ENCODE measurements around the gene ALPP.
"Not testable (repeated sequence)": the region's sequence is repeated elsewhere in the genome, so short reads cannot be mapped to it uniquely, and the experiment has no call there.

The ALPP gene

DNA sequence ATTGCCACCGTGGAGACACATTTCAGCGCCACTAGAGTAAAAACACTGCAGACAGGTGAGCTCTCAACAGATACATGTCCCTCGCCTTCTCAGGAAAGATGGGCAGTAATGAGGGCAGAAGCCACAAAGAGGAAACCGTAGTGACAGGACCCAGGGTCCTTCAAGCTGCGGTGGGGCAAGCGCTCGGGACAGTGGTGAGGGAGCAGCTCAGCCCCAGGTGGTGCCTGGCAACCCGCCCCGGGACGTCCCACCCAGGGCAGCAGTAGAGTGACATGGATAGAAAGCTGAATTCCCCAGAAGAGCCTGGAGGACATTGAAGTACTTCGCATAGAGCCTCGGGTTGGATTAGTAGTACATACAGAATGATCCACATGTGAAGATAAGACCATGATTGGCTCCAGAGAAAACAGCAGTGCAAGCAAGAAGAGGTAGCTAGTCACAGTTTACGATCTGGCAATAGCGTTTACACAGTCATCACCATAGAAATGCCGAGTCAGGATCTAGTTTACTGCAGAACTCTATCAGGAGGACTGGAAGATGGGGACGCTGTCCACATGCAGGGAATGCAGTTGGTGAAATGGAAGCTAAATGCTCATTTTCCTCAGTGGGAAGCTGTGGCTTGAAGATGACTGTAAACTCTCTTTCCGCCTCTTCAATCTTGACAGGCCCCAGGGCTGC, 37.4 kb upstream of the ALPP start:
- DNase-seq: no peak

DNA sequence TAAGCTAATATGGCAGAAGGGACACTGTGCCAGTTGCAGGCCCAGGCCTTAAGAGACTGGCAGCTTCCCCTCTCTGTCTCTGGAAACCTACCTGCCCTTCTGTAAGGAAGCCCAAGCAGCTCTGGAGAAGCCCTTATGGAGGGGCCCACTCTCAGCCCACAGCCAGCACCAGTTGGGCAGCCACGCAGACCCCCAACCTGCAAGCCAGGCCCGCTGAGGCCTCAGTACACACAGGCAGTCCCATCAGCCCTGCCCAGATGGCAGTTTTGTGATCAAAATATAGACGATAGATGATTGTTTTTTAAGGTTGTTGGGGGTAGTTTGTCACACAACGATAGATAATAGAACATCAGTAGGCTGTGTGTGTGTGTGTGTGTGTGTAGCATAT, 36.8 kb upstream of the ALPP start:
- DNase-seq: no peak

DNA sequence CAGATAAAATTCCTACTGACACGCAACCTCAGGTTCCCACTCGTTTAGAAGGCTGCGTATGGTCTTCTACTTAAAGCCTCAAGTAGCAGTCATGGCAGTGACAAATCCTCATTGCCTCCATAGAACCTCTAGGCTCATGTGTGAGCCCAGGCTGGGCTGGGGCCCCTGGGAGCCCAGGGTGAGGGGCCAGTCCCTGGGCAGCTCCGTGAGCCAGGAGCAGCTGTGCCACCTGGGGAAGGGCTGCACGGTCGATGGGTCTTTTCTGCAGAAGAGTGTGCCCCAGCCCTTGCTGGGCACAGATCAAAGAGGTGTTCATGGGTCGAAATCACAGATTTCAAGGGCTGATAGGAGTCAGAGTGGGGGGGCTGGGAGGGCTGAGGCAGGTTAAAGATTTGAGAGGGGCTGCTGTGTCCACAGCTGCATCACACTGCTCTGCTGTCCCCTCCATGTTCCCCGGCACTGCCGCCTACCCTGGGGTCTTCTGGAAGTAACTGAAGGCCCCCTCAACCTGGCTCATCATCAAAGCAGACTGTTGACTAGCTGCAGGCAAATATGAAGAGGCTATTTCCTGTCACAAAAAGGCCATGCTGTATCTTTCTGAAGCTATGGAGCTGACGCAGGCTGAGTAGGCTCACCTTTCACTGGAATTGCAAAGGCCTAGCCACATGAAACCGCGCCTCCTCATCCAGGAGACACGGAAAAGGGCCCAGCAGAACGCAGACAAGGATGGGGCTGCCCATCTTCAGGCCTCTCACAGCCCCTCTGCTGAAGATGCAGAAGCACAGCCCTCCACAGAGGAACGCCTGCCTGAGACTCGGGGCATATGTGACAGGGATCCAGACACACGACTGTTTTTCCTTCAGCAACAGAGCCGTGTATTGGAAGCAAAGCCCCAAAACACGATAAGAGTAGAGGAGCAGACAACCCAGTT, 35.7 kb upstream of the ALPP start:
- DNase-seq: no peak

DNA sequence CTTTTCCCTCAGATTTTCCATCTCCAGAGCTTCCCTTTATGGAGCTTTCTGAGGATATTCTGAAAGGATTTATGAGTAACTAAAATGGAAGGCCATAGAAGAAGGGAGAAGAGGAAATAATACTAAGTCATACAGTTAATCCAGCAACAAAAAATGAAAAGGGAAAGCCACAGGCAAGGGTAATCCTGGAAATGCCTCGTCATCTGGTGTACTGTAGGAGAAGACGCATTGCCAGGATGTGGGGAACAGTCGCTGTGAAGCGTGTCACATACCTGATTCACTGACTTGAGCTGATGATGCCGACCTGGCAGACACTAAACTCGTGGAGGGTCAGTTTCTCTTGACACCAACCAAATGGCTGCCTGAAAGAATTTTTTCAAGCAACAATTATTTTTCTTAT, 34.7 kb upstream of the ALPP start:
- no peak for DNase-seq

DNA sequence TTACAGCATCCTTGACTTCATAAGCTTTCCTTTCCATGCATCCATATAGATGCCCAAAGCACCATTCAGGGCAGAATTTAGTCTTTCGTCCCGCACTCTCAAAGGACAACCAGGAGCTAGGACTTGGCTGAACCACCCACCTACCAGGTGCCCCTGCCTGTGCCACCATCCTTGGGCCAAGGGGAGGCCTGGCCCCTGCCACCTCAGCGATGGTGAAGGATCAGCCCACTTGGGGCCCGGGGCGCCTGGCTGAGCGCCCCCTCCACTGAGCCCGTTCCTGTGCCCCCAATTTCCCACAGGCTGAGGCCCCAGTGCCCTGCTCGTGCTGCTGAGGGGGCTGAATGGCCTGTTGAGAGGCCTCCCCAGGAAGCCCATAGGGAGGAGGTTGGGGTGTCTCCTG, 33.3 kb upstream of the ALPP start:
- DNase-seq: no peak

DNA sequence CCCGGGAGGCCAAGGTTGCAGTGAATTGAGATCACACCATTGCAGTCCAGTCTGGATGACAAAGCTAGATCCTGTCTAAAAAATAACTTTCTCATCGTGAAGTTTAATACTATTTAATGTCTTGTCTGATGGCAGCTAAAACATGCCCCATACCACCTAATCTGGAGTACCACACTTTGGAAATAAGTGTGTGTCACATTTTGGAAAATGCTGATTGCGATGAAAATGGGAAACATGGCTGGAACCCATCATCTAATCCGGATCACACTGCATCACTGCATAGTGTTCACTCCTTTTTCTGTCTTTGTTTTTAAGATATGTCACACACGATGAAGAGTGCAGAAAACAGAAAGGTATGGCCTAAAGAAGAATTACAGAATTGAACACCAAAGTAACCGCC, 31.2 kb upstream of the ALPP start:
- no peak for DNase-seq

DNA sequence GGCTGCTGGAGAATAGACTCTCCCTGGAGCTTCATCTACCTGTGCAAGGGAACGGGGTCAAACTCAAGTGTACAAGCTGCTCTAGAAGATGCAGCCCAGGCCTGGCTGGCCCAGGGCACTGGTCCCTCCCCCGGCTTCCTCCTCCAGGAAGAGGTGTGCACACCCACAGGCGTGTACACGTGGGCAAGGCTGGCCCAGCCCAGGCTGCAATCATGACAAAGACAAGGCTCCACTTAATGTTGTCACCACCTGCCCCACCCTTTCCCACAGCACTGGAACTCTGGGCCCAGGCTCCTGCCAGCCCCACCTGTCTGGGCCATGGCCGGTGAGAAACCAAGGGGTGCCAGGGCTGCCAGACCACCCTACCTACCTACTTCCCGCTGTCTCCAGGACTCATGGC, 29.6 kb upstream of the ALPP start:
- DNase-seq: no peak

DNA sequence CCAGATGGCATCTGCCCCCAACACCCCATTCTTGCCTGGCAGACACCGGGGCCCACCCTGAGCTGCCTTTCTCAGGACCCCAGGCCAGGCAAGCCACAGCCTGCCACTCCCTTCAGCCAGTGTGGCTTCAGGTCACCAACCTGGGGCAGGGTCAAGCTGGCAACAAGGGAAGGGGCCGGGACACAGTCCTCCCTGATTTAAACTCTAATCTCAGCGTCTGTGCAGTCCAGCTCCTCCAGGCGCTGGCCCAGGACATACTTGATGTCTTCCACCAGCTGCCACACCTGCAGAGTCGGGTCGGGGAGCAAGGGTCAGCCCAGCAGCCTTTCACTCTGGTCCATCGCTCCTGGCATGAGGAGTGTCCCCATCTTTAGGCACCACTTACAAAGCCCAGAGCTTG, 29.0 kb upstream of the ALPP start:
- no peak for DNase-seq

DNA sequence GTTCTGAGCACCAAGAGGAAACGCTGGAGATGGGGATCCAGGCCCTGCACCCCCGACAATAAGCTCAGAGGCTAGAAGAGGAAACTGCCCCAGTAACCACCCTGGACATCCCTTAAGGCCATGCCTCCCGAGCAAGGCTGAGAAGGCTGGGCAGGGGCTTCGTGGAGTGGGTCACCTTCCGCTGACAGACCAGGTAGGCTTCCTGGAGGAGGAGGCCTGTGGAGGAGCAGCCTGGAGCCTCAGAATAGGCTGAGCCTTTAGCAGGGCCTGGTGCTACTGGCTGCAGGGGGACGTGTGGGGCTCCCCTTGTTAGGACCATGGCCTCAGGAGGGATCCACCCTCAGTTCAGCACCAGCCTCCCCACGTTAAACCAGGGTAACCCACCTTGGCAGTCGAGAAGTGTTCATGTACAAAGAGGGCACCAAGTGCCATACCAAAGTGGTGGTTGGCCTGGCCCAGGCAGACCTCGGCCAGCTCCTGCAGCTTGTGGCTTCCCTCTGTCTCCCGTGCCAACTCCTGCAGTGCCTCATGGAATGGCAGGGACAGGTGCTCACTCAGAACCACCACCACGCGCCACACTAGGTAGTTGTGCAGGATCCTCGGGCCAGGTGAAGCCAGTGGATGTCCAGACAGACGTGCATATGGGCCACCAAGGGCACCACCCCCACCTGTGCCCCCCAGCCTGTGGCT, 28.5 kb upstream of the ALPP start:
- DNase-seq: no peak

DNA sequence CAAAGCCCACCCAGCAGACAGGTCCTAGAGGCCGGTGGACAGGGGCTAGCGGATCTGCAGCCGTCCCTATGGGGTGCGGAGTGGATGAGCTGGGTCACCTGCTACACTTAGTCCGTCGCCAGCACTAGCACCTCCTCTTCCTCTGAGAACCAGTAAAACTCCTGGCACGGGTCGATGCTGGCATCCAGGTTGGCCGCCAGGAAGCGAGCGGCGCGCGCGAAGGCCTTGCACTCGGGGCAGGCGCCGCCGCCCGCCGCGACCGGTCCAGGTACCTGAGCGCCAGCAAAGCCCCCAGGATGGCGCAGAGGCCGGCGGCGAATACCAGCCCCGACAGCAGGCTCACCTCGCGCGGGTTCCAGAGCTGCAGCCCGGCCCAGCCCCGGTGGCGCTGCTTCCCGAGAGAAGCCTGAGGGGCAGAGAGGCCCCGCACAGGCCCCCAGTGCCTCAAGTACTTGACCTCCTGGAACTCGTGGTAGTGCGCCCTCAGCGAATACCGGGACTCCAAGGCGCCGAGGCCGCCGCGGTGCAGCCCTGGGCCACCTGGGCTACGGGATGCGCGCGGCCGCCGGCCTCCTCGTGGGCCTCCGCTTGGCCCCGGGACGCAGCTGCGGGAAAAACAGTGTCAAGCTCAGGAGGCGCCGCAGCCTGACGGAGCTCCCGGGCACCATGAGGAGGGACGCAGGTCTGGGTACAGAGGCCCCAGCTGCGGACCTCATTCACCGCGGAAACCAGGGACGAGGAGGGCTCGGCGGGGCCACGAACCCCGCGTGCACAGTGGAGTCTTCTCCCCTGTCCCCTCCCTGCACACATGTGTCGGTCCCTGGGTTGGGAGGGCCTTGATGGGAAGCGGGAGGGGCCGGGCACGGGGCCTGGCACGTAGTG, 27.5 kb upstream of the ALPP start:
- no peak for DNase-seq

DNA sequence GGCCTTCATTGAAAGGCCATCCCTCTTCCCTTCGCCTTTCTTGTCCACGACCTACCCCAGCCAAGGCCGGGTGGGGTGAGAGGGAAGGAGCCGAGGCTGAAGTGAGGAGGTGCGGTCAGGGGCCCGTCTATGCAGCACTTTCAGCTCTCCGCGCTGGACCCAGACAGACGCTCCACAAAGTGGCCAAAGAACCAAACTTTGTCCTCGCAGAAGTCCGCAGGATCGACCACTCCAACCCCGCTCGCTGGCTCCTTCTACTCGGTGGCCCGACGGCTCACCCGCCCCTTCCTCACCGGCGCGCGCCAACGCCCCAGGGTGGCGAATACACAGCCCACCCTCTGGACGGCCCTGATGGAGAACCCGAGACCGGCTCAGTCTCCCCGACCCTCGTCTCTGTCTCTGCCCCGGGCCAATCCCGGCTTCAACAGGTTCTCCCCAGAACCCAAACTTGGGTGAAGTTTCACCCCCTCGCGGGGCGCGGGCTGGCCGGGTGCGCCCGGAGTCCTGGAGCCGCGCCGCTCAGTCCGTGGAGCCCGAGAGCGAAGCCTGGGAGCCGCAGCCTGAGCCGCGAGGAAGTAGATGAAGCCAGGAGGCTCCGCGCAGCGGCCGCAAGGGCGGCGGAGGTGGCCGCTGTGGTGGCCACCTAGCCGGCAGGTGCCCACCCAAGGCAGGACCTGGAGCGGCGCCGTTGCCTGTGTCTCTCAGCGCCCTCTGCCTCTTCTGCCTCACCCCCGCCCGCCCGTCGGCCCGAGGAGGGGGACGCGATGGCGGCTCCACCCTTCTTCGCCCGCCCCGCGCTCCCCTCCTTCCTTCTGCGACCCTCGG, 26.7 kb upstream of the ALPP start:
- DNase-seq: no peak

DNA sequence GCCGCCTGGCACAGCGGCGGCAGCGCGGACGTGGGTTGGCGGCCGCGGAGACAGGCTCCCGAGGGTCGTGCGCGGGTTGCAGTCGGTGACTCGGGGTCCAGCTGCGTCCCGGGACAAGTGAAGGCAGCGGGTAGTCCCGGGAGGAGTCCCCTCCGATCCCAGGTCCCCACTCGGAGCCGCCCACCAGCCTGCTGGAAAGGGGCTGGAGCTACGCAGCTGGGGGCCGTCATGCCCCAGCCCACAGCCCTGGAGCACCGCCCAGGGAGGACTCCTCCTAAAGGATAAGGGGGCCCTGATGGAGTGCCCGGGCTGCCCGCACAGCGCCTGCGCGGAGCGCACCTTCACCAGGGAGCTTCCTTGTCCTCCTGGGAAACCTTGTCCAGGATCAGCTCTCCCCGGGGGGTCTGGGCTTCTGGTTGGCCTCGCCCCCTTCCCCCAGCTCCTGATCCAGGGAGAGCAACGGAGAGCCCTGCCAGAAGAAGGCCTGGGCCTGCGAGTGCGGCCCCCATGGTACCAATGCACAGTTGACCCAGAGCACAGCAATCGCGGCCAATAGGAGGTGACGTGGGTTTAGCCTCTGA, 25.9 kb upstream of the ALPP start:
- DNase-seq: no peak

DNA sequence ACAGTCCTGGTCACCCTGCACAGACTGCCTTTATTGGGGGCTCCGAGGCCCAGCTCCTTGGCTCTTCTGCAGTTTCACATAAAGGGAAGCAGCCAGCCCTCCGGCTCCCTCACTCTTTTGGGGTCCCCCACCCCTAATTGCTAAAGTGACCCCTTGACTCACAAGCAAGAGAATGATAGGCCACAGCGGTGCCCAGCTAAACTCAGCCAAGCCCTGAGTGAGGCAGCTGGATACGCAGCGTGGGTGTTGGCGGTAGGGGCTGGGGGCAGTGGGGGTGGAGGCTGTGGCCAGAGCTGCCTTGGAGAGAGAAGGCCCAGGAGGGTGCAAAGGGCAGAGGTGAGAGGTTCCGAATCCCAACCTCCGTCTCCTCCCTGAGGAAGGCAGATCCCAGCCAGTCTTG, 25.5 kb upstream of the ALPP start:
- no peak for DNase-seq

DNA sequence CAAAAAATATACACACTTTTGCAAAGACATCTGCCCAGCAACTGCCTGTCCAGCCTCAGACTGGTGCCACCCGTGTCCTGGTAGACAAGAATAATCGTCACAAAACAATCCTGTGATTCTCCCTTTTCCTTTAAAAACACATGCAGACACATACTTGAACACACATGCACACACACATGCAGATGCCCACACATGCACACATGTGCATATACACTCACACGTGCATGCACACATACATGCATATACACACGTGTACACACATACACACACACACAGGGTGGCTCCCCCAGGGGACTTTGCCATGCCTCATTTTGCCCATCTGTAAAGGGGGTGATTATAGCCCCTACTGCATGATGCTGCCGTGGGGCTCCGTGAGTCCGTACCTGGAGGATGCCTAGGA, 24.9 kb upstream of the ALPP start:
- DNase-seq: no peak

DNA sequence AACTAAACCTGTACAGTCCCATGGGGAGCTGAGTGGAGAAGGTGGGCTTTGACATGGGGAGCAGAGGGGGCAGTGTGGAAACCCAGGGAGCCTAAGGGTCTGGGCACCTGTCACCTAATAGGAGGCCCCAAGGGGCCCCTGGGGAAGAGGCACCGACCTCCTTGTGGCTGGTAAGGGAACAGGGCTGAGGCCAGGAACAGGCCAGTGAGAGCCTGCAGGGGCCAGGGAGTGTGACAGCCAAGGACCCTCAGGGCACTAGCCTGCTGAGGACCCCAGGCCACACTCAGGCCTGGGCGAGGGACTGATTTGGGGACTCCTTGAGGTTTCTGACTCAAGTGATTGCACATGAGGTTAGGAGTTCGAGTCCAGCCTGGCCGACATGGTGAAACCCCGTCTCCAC, 24.5 kb upstream of the ALPP start:
- DNase-seq: no peak

DNA sequence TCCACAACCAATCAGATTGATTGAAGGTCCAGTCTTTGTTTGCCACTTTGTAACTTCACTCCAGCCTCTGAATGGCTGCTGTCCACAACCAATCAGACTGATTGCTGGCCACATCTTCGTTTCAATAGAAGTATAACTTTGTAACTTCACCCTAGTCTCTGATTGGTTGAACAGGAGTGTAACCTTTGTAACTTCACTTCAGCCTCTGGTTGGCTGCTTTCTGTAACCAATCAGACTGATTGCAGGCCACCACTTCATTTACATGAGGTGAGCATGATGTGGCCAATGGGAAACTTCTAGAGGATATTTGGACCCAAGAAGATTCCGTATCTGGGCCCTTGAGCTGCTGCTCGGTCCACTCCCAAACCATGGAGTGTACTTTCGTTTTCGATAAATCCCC, 16.9 kb upstream of the ALPP start:
- no peak for DNase-seq

DNA sequence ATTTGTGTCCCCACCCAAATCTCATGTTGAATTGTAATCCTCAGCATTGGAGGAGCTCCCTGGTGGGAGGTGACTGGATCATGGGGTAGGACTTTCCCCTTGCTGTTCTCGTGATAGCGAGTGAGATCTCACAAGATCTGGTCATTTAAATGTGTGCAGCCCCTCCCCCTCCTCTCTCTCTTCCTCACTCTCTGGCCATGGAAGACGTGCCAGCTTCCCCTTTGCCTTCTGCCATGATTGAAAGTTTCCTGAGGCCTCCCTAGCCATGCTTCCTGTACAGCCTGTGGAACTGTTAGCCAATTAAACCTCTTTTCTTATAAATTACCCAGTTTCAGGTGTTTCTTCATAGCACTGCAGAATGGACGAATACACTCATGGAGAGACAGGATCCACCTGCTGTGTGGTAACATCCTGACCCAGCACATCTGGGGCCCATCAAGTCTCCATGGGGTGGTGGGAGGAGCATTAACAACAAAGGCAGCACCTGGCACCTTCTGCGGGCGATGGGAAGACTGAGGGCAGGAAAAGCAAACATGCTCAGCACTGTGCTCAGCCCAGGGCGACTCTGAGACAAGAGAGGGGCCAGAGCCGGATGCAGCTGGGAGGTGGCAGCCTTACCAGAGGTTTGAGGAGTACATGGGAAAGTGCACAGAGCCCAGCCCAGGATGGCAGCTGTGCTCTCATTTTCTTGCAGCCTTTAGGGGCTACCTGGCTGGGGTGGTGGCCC, 16.2 kb upstream of the ALPP start:
- DNase-seq: no peak

DNA sequence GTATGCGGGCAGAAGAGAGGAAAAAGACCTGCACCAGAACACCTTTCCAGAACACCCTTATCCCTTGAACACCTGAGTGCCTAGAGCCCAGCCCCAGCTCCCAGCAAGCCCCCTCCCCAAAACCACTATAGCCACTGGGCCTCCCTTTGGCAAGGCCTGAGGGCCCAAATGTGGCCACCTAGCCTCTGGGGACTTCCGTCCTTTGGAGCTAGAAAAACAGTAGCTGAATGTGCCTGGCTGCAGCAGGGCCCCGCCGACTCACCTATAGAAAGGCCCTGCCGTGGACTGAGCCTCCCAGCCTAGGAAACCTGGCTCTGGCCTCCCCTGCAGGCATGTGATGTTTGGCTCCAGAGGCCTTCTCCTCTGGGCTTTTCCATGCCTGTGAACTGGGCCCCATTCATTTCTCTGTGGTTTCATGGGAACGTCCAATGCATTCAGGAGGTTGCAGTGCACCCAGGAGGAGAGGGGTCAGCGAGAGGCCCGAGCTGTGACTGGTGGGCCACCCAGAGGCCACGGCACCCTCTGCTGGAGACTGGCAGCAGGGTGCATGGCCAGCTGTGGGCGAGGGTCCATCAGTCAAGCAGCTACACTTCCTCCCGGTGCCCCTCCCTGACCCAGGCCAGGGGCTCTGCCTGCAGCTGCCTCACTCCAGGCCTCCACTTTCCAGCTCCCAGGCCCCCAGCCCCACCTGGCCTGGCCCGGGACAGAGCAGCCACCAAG, 15.3 kb upstream of the ALPP start:
- not testable (repeated sequence) for DNase-seq

DNA sequence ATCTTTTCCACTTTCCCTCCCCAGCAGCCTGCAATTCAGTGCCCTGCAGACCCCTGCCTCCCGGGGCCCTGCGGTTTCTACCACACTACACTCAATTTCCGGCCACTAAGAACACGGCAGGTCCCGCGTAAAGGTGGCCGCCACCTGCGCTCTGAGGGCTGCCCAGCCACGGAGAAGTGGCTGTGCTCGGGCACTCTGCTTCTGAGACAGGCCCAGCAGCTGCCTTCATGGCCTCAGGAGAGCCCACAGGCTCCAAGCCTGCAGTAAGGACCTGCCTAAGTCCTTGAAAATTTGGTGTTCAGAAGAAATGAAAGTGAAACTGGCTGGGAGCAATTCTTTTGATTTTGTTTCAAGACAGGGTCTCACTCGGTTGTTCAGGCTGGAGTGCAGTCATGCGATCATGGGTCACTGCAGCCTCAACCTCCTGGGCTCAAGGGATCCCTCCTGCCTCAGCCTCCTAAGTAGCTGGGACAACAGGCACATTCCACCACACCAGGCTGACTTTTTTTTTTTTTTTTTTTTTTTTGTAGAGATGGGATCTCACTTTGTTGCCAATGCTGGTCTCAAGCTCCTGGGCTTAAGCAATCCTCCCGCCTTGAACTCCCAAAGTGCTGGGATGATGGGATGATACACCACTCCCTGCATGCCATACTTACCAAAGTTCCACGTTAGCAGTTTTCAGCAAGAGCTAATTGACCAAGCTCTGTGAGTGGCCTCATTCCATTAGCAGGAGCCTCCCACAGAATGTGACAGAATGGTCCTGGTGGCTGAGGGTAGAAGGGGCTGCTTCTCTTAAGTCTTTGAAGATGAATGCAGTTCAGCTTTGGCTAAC, 14.6 kb upstream of the ALPP start:
- DNase-seq: no peak

Data from effector CD8-positive, alpha-beta T cell (primary cell).